Stimulated activated naive CD4-positive, alpha-beta T cell treated with Interleukin-2 at 50 U/mL for 16 hours (primary cell): Measurements from ENCODE around the gene ANXA6.
A peak's percentile ranks its signal among the peaks of the same experiment; 100 is the strongest.

Source experiments
- DNase-seq: peaks from one replicate; lab custom pipeline; 2025; lab: John Stamatoyannopoulos, UW

Gene ANXA6

GRCh38 chr5:151153300-151153699 is 4.3 kb downstream of the ANXA6 start:
- no peak for DNase-seq

GRCh38 chr5:151151793-151152192 is 5.8 kb downstream of the ANXA6 start:
- peak; percentile 69 for DNase-seq

- DNase-seq = no peak
These were observed 6.3 kb downstream of the ANXA6 start for GRCh38 chr5:151151263-151151660.

GRCh38 chr5:151150471-151151262 is 6.9 kb downstream of the ANXA6 start:
- peak; percentile 51 for DNase-seq

- DNase-seq = no peak
These were observed 9.0 kb downstream of the ANXA6 start for GRCh38 chr5:151148583-151148982.

- DNase-seq = no peak
These were observed 10.5 kb downstream of the ANXA6 start for GRCh38 chr5:151147033-151147432.

GRCh38 chr5:151146061-151146460 is 11.5 kb downstream of the ANXA6 start:
- DNase-seq = no peak

- no peak for DNase-seq
These were observed 12.7 kb downstream of the ANXA6 start for GRCh38 chr5:151144922-151145321.

GRCh38 chr5:151144275-151144674 is 13.3 kb downstream of the ANXA6 start:
- DNase-seq = peak; percentile 8

GRCh38 chr5:151143645-151144044 is 13.9 kb downstream of the ANXA6 start:
- no peak for DNase-seq

- DNase-seq = no peak
These were observed 14.6 kb downstream of the ANXA6 start for GRCh38 chr5:151142933-151143332.

- DNase-seq = peak; percentile 46
These were observed 16.0 kb downstream of the ANXA6 start for GRCh38 chr5:151141535-151141934.

GRCh38 chr5:151140686-151141459 is 16.7 kb downstream of the ANXA6 start:
- DNase-seq = no peak

- peak; percentile 24 for DNase-seq
These were observed 17.9 kb downstream of the ANXA6 start for GRCh38 chr5:151139646-151140045.

- DNase-seq = no peak
These were observed 18.6 kb downstream of the ANXA6 start for GRCh38 chr5:151139015-151139414.

- no peak for DNase-seq
These were observed 19.5 kb downstream of the ANXA6 start for GRCh38 chr5:151138114-151138513.

GRCh38 chr5:151137067-151137825 is 20.3 kb downstream of the ANXA6 start:
- no peak for DNase-seq

- DNase-seq = no peak
These were observed 23.4 kb downstream of the ANXA6 start for GRCh38 chr5:151134228-151134627.

GRCh38 chr5:151132963-151133362 is 24.6 kb downstream of the ANXA6 start:
- no peak for DNase-seq

GRCh38 chr5:151130922-151131891 is 26.4 kb downstream of the ANXA6 start:
- DNase-seq = no peak

GRCh38 chr5:151130235-151130921 is 27.2 kb downstream of the ANXA6 start:
- no peak for DNase-seq
